NK-92 treated with Interleukin-12 subunit alpha and Interleukin-12 subunit beta, amount 100 ng/mL, for 24 hours (cell line): Measurements from ENCODE around the gene EME1.
"Not testable (repeated sequence)": the region's sequence is repeated elsewhere in the genome, so short reads cannot be mapped to it uniquely, and the experiment has no call there.

Experiments used
- DNase-seq: peaks from one replicate; lab custom pipeline; 2025; lab: John Stamatoyannopoulos, UW

EME1 gene

DNA sequence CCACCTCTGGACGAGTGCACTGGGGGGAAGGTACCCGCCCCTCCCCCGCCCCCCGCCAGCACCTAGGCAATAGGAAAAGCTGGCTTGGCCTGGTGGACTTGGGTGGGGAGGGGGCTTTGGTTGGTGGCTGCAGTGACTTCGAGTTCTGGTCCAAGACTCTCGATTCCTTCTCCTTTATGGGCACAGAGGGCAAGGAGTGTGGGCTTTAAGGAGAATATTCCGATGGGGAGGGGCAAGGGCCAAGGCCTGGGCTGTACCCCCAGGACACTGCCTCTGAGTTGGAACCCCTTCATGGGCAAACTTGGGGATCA lies 53.4 kb downstream of the EME1 start:
- no peak for DNase-seq

DNA sequence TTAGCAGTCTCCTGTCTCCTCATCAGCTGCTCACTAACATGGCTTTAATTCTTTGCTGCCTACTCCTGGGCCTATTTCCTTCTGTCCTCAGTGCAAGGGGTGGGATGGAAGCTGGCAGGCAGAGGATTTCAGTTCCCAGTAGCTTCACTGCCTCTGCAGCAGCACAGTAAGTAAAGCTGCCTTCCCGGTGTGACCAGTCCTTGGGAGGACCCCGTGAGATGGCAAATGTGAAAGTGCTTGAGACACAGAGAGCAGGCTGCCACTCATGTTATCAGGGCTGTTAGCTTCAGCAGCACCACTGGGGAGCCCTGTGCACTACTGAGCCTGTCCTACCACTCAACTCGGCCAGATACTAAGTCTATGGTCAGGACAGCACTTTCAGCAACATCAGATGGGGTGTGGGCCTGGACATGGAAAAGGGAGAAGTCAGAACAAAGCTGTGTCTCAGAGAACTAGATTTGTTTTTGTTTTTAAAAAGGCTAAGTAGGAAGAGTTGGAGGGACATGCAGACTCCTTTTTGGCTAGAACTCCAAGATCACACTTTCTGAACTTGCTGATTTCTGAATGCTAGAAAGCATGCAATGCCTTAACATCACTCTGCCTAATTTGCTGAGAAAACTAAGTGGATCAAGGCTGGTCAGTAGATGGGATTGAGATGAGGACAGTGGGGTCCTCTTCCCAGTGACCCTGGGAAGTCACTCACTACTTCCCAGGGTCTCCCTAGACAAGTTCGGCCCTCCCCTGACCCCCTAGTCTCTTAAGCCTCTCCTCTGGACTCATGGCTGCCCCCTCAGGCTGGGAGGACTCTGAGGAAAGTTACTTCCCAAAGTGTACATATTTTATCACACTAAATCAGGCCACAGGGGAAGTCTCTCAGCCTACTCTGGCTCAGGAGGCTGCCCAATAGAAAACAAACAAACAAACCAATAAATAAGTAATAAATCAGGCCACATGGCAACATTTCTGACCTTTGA lies 54.1 kb downstream of the EME1 start:
- DNase-seq = peak; percentile 5

DNA sequence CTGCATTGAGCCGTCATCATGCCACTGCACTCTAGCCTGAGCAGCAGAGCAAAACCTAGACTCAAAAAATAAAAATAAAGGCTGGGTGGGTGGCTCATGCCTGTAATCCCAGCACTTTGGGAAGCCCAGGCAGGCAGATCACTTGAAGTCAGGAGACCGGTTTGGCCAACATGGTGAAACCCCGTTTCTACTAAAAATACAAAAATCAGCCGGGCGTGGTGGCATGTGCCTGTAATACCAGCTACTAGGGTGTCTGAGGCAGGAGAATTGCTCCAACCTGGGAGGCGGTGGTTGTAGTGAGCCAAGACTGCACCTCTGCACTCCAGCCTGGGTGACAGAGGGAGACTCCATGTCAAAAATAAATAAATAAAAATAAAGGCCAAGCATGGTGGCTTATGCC lies 55.1 kb downstream of the EME1 start:
- DNase-seq = not testable (repeated sequence)

DNA sequence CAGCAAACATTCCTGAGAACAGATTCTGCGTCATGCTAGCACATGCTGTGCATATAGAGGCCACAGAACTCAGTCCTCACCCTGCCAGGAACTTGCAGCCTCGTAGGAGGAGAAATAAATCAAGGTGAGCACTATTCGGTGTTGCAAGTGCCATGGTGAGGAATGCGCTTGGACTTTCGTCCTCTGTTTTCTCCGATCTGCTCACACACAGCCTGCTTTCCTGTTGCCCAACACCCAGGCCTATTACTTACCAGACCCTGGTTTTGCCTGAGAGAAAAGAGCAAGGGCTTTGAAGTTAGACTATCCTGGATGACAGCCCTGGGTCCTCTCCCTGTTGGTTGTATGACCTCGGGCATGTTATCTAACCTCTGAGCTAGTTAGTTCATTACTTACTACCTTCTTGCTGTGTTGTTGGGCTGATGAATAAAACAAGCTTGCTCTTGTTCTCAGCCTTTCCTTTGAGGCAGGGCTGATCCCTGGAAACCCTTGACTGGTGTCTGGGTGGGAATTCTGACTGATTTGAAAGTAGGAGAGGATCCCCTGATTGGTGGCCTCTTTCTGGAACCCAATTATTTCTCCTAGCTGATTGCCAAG lies 55.9 kb downstream of the EME1 start:
- DNase-seq = no peak

DNA sequence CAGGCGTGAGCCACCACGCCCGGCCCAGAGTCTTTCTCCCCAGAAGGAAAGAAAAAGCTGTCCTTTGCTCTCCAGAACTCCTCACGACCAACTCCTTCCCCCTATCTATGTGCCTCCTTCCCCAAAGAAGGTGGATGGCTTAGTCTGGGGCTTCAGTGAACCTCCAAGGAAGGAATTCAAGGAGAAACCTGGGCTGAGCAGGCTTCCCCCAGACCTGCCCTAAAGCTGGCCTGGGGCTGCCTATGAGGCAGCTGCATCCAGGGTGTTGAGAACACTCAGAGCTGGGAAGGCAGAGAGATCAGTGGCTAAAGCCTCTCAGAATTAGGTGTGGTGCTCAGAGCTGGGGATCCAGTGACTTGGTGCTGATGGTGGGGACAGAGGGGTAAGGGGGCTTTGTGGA lies 56.8 kb downstream of the EME1 start:
- DNase-seq = no peak
